K562 (cell line): ENCODE data around the gene HKDC1.

Experiments
- ADNP ChIP-seq: fragments of 200-800 bp; sonication (Bioruptor generic); IDR thresholded peaks from 2 replicates; pipeline ENCODE4 v1.6.1; 2016; ENCODE audit warnings: missing genetic modification characterization, missing compliant biosample characterization
- ATF7 ChIP-seq: fragments of 450-650 bp; IDR thresholded peaks from 2 replicates; pipeline ENCODE4 v1.7.1; 2014; ENCODE audit warnings: mild to moderate bottlenecking, moderate library complexity
- CREBBP ChIP-seq: IDR thresholded peaks from one replicate; pipeline ENCODE4 v1.6.1; 2012; ENCODE audit warnings: low read depth, mild to moderate bottlenecking, control low read depth, inconsistent platforms, low read length
- EP300 ChIP-seq: IDR thresholded peaks from 2 replicates; pipeline ENCODE4 v1.6.1; 2012; ENCODE audit warnings: low read length, improper control_type of control experiment
- GMEB1 ChIP-seq: fragments of 250-450 bp; sonication (Bioruptor Pico); IDR thresholded peaks from 2 replicates; pipeline ENCODE4 v1.4.0; 2020; ENCODE audit warnings: mild to moderate bottlenecking
- ID3 ChIP-seq, 2 experiments: fragments of 250-450 bp in 1 of 2; fragments of 450-650 bp in 1 of 2; sonication (Bioruptor Pico) in 1 of 2; IDR thresholded peaks; 2 replicates each; pipeline versions ENCODE4 v1.6.1 to v1.8.0; 2016 to 2021; ENCODE audit warnings: mild to moderate bottlenecking in 2 of 2, moderate library complexity in 2 of 2, missing compliant biosample characterization in 1 of 2, missing genetic modification characterization in 1 of 2
- RFX5 ChIP-seq: IDR thresholded peaks from 2 replicates; pipeline ENCODE4 v1.6.1; 2011; ENCODE audit warnings: low read depth, mild to moderate bottlenecking, improper control_type of control experiment, low read length
- SIRT6 ChIP-seq: IDR thresholded peaks from one replicate; pipeline ENCODE4 v1.6.1; 2012; ENCODE audit warnings: low read depth, mild to moderate bottlenecking, control low read depth, inconsistent platforms, low read length, moderate library complexity
- TCF7 ChIP-seq: sonication (generic); IDR thresholded peaks from 2 replicates; pipeline ENCODE4 v1.6.1; 2016; ENCODE audit warnings: antibody characterized with exemption, borderline replicate concordance
- USF2 ChIP-seq: sonication (generic); formaldehyde crosslinking; IDR thresholded peaks from 2 replicates; pipeline ENCODE4 v1.5.0; 2020; ENCODE audit warnings: missing genetic modification reagents
- ZBTB8A ChIP-seq: fragments of 450-650 bp; IDR thresholded peaks from 2 replicates; pipeline ENCODE4 v1.6.1; 2018; ENCODE audit warnings: mild to moderate bottlenecking, moderate library complexity; ENCODE audit not compliant: partially characterized antibody
- ZNF282 ChIP-seq: sonication (generic); formaldehyde crosslinking; IDR thresholded peaks from 2 replicates; pipeline ENCODE4 v1.8.1; 2023; ENCODE audit warnings: missing genetic modification reagents
- TF ChIP-seq, protein P1 (sequence below): fragments of 450-650 bp; IDR thresholded peaks from 2 replicates; pipeline ENCODE4 v1.6.1; 2017; ENCODE audit warnings: antibody characterized with exemption
- TF ChIP-seq, protein P2 (sequence below), 3 experiments: IDR thresholded peaks in 2 of 3; conservative IDR thresholded peaks in 1 of 3; 2 replicates each; pipeline ENCODE4 v1.5.1; 2011 to 2012; ENCODE audit warnings: low read length in 3 of 3, mild to moderate bottlenecking in 3 of 3, control low read depth in 2 of 3, improper control_type of control experiment in 1 of 3, inconsistent platforms in 1 of 3, low read depth in 1 of 3, mixed read lengths in 1 of 3, moderate library complexity in 1 of 3; ENCODE audit not compliant: insufficient read depth in 2 of 3

DNA sequence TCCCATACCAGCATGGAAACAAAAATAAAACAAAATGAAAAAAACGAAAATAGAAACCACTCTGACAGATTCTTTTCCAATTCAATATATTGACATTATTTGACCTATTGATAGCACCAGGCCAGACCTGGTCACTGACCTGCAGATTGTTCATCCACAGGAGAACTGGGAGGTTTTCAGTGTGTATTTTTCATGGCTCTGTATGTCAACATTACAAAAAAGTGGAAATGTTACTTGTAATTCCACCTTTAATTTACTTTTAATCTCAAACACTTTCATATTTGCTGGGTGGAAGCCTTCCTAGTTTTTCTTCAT, 2.9 kb downstream of the HKDC1 start:
- TF ChIP-seq ZBTB8A, result no peak
- no peak for TF ChIP-seq ADNP (tag)
- TF ChIP-seq, protein P1, sequence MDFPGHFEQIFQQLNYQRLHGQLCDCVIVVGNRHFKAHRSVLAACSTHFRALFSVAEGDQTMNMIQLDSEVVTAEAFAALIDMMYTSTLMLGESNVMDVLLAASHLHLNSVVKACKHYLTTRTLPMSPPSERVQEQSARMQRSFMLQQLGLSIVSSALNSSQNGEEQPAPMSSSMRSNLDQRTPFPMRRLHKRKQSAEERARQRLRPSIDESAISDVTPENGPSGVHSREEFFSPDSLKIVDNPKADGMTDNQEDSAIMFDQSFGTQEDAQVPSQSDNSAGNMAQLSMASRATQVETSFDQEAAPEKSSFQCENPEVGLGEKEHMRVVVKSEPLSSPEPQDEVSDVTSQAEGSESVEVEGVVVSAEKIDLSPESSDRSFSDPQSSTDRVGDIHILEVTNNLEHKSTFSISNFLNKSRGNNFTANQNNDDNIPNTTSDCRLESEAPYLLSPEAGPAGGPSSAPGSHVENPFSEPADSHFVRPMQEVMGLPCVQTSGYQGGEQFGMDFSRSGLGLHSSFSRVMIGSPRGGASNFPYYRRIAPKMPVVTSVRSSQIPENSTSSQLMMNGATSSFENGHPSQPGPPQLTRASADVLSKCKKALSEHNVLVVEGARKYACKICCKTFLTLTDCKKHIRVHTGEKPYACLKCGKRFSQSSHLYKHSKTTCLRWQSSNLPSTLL, result no peak
- no peak for TF ChIP-seq USF2 (CRISPR knock-in tag)
- TF ChIP-seq, protein P2, sequence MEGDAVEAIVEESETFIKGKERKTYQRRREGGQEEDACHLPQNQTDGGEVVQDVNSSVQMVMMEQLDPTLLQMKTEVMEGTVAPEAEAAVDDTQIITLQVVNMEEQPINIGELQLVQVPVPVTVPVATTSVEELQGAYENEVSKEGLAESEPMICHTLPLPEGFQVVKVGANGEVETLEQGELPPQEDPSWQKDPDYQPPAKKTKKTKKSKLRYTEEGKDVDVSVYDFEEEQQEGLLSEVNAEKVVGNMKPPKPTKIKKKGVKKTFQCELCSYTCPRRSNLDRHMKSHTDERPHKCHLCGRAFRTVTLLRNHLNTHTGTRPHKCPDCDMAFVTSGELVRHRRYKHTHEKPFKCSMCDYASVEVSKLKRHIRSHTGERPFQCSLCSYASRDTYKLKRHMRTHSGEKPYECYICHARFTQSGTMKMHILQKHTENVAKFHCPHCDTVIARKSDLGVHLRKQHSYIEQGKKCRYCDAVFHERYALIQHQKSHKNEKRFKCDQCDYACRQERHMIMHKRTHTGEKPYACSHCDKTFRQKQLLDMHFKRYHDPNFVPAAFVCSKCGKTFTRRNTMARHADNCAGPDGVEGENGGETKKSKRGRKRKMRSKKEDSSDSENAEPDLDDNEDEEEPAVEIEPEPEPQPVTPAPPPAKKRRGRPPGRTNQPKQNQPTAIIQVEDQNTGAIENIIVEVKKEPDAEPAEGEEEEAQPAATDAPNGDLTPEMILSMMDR (IDR thresholded peaks at IDR 0.05 in 2 of 3, conservative IDR thresholded peaks at IDR 0.05 in 1 of 3; ENCODE audit: insufficient read depth in 2 of 3, low read depth in 1 of 3, low read length in 3 of 3), result no peak
- TF ChIP-seq EP300, result no peak
- no peak for TF ChIP-seq RFX5
- no peak for TF ChIP-seq ATF7
- TF ChIP-seq CREBBP, result no peak
- TF ChIP-seq ZNF282 (CRISPR knock-in tag), result no peak
- no peak for TF ChIP-seq GMEB1
- TF ChIP-seq ID3 (CRISPR knock-in tag; IDR thresholded peaks at IDR 0.05), result no peak
- no peak for TF ChIP-seq ID3 (tag; IDR thresholded peaks at IDR 0.05)
- TF ChIP-seq TCF7, result no peak
- TF ChIP-seq SIRT6, result no peak
